ENCODE results near the gene BCAR3. TPM values are rescaled to one million over a fixed set of nuclear protein-coding genes. Genes with fewer than 3 reads are reported as not detected.
"Not testable (repeated sequence)": the region's sequence is repeated elsewhere in the genome, so short reads cannot be mapped to it uniquely, and the experiment has no call there.

The BCAR3 gene
- total RNA-seq, 2 experiments from 2014 or later, result 0.46 to 0.54 TPM

DNA sequence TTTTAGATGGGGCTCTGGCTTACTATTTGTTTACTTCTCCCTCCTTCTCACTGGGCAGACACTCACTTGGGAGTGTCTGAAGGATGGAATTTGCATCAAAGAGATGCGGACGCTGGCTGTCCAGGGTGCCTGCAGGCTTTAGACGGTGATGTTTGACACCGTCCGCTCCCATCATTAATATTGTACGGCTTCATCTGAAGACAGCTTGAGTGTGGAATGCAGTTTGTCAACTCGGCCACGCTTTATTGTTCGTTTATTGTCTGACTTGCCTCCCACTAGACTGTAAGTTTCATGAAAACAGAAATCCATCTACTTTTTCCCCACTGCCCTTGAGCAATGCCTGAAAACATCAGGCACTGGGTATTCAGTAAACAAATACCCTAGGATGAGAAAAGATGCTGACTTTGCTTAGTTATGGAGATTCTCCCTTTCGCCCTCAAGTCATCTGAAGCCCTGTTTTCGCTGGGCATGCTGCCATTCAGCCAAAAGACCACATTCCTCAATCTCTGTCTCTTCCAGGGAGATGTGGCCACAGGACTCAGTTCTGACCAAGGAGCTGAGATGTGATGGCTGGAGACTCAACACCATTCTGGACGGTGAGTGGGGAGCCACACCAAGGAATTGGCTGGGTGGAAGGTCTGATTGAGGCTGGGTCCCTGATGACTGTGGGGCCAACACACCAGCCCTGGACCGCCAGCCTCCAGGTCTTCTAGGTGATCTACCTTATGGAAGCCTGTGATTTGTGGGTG is 87.6 kb downstream of the BCAR3 start:
- no peaks in the 10 kb centered on the region for H3K9me3 Mint-ChIP-seq (ENCODE audit: low read depth)
- POLR2A ChIA-PET, result no interaction called here
- no peak overlapping the region for H3K27ac Mint-ChIP-seq
- CTCF ChIA-PET, result interaction anchor here (0.8 to 1.0 kb wide), 2 partner anchors 14 to 35 kb away, joined by 3 to 4 read pairs; no protein-coding TSS in a partner anchor
- no peak overlapping the region for H3K4me3 Mint-ChIP-seq
- intact Hi-C loops (cut with DNase I, micrococcal nuclease), result no loop called here
- no peak for ATAC-seq
- no peaks in the 10 kb centered on the region for H3K36me3 Mint-ChIP-seq (ENCODE audit: low read depth)
- H3K27me3 Mint-ChIP-seq, result no peaks in the 10 kb centered on the region
- H3K4me1 Mint-ChIP-seq, result peaks cover 6% of the 10 kb centered on the region
- no peak for DNase-seq

DNA sequence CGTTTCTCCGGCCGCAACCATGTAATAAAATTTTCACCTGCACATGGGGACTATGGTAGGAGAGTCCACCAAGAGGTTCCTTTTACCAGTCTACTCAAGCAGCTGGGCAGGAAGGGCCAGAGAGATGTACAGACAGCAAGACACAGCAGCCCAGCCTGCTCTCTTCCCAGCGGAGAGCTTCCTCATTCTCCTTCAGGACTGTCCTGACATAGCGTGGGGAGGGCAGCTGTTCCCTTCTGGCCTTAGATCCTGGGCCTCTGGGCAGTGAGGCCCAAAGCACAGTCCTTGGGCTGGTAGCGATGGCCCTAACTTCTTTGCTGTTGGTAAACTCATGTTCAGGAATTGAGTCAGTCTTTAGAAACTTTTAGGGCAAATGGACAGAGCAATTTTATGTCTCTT is 89.1 kb downstream of the BCAR3 start:
- no peak overlapping the region for H3K27ac Mint-ChIP-seq
- H3K9me3 Mint-ChIP-seq (ENCODE audit: low read depth), result no peaks in the 10 kb centered on the region
- peaks cover 12% of the 10 kb centered on the region for H3K4me1 Mint-ChIP-seq
- intact Hi-C loops (cut with DNase I, micrococcal nuclease), result no loop called here
- no peak for ATAC-seq
- no peaks in the 10 kb centered on the region for H3K36me3 Mint-ChIP-seq (ENCODE audit: low read depth)
- POLR2A ChIA-PET, result no interaction called here
- H3K27me3 Mint-ChIP-seq, result no peaks in the 10 kb centered on the region
- no peak for DNase-seq
- no peak overlapping the region for H3K4me3 Mint-ChIP-seq
- CTCF ChIA-PET, result interaction anchor here (1.0 to 1.2 kb wide), 2 partner anchors 11 to 381 kb away, joined by 3 read pairs; no protein-coding TSS in a partner anchor

DNA sequence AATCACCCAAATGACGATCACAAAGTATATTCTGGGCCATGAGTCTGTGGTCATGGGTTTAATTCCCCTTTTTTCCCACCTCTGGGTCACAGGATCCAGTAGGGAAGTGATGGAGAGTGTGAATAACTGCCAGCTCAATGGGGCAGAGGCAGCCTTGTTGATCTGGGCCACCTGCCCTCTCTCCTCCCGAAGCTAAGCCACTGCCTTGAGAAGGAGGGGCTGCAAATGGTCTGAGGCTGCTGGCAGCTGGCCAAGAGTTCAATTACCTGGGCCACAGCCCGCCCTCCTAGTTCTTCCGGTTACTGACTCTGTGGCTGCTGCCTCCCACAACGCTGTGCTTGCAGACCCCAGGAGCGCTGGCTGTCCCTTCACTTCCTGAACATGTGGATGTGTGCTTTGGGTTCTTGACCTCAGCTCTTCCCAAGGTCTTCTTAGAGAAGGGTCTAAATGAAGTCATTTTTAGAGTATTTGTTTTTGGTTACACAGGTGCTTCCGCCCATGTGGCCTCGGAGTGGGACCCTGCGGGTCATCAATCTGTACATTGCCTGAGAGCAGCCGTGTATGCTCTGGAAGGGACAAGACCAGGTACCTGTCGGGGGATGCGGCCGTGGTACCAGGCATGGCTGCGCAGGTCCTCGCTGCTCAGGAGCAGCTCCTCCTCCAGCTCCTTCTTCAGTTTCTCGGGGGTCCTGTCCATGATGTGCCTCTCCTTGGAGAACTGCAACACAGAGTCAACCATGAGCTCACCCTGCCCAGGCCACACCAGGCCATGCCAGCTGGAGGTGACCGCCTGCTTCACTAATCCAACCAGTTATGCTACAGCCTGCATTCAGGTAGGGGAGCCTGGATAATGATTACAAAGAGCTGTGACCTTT is 89.7 kb downstream of the BCAR3 start:
- Mint-ChIP-seq H3K9me3 (ENCODE audit: low read depth) (no peaks in the 10 kb centered on the region), H3K36me3 (ENCODE audit: low read depth) (no peaks in the 10 kb centered on the region), H3K4me1 (peaks cover 12% of the 10 kb centered on the region), H3K4me3 (no peak overlapping the region), H3K27ac (no peak overlapping the region), H3K27me3 (no peaks in the 10 kb centered on the region)
- CTCF ChIA-PET, result interaction anchor here (0.8 to 1.2 kb wide), 3 partner anchors 11 to 380 kb away, joined by 3 read pairs; no protein-coding TSS in a partner anchor
- no peak for ATAC-seq
- peak; percentile 25 for DNase-seq
- POLR2A ChIA-PET, result no interaction called here
- intact Hi-C loops (cut with DNase I, micrococcal nuclease), result no loop called here

GRCh38 chr1:93591291-93591675 is 90.4 kb downstream of the BCAR3 start:
- POLR2A ChIA-PET; H3K27me3 Mint-ChIP-seq; DNase-seq; H3K36me3 Mint-ChIP-seq (ENCODE audit: low read depth); H3K9me3 Mint-ChIP-seq (ENCODE audit: low read depth); H3K4me3 Mint-ChIP-seq; ATAC-seq; H3K27ac Mint-ChIP-seq; intact Hi-C loops (cut with DNase I, micrococcal nuclease): not testable (repeated sequence)
- CTCF ChIA-PET, result interaction anchor here (0.8 kb wide), 1 partner anchor 222 kb away, joined by 3 read pairs; no protein-coding TSS in a partner anchor
- peaks cover 12% of the 10 kb centered on the region for H3K4me1 Mint-ChIP-seq

DNA sequence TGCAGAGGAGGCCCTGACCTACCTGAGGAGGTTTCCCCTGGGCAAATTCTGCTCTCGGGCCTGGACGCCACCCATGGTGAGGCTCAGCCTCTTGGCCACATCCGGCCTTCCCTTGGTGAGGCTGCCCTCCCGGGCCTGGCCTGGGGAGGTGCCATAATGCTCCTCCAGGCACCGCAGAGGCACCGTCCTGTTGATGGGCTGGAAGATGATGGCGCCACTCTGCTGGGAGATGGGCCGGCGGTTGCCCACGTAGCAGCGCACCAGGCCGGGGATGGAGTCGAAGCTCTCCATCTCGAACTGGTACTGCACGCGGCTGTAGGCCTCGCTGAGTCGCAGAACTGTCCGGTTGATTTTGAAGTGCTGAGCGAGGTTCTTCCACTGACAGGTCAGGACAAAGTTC is 92.7 kb downstream of the BCAR3 start:
- POLR2A ChIA-PET, result no interaction called here
- no peak for ATAC-seq
- Mint-ChIP-seq H3K27ac (no peak overlapping the region), H3K36me3 (ENCODE audit: low read depth) (no peaks in the 10 kb centered on the region), H3K27me3 (no peaks in the 10 kb centered on the region), H3K4me1 (peaks cover 12% of the 10 kb centered on the region), H3K4me3 (no peak overlapping the region), H3K9me3 (ENCODE audit: low read depth) (no peaks in the 10 kb centered on the region)
- intact Hi-C loops (cut with DNase I, micrococcal nuclease), result no loop called here
- CTCF ChIA-PET, result no interaction called here
- DNase-seq, result no peak

DNA sequence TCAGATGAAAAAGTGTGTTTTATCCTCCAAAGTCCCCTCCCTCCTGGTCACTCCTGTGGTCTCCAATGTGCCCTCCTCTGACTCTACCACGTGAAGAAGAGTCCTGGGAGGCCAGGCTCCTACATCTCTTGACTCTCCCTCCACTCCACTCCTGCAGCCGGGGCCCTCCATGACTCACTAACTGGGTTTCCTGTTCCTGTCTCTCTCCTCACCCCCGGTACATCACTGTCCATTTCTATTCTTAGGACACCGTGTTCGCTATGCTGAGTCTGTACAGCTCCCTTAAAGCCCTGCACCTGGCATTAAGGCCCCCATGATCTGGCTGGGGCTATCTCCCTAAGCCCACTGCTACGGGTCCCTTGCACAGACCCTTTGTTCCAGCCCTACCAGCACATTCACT is 93.4 kb downstream of the BCAR3 start:
- ChIA-PET POLR2A (no interaction called here), CTCF (interaction anchor here (0.7 to 1.0 kb wide), 2 partner anchors 12 to 41 kb away, joined by 3 read pairs; no protein-coding TSS in a partner anchor)
- DNase-seq (peak; percentile 20), ATAC-seq (peak; percentile 42)
- Mint-ChIP-seq H3K27me3 (no peaks in the 10 kb centered on the region), H3K27ac (no peak overlapping the region), H3K4me1 (peaks cover 12% of the 10 kb centered on the region), H3K9me3 (ENCODE audit: low read depth) (no peaks in the 10 kb centered on the region), H3K4me3 (no peak overlapping the region), H3K36me3 (ENCODE audit: low read depth) (no peaks in the 10 kb centered on the region)
- intact Hi-C loops (cut with DNase I, micrococcal nuclease), result no loop called here

DNA sequence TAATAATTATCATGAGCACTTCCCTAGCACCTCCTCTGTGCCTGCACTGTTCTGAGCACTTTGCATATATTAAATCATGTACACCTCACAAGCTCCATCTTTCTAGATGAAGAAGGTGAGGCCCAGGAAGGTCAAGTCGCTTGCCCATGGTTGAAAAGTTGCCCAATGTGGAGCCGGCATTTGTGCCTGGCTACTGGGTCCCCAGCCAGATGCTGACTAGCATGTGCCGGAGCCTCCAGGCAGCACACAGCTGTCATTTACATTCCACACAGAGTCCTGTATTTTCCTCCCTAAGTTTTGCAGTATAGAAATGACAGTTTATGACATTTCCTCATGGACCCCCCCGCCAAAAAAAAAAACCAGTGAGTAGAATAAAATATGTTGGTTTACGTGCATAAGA is 94.3 kb downstream of the BCAR3 start:
- intact Hi-C loops (cut with DNase I, micrococcal nuclease), result no loop called here
- Mint-ChIP-seq H3K27me3 (no peaks in the 10 kb centered on the region), H3K4me1 (peaks cover 12% of the 10 kb centered on the region), H3K36me3 (ENCODE audit: low read depth) (no peaks in the 10 kb centered on the region), H3K27ac (no peak overlapping the region), H3K4me3 (no peak overlapping the region), H3K9me3 (ENCODE audit: low read depth) (no peaks in the 10 kb centered on the region)
- ATAC-seq (no peak), DNase-seq (no peak)
- ChIA-PET POLR2A (interaction anchor here (0.6 kb wide), 1 partner anchor 11 kb away, joined by 3 read pairs; no protein-coding TSS in a partner anchor), CTCF (interaction anchor here (0.6 to 1.0 kb wide), 5 partner anchors 9 to 257 kb away, joined by 3 read pairs; no protein-coding TSS in a partner anchor)

GRCh38 chr1:93585059-93585966 is 96.3 kb downstream of the BCAR3 start:
- Mint-ChIP-seq H3K36me3 (ENCODE audit: low read depth) (no peaks in the 10 kb centered on the region), H3K4me1 (peaks cover 6% of the 10 kb centered on the region), H3K4me3 (no peak overlapping the region), H3K27ac (no peak overlapping the region), H3K27me3 (no peaks in the 10 kb centered on the region), H3K9me3 (ENCODE audit: low read depth) (no peaks in the 10 kb centered on the region)
- ChIA-PET CTCF (no interaction called here), POLR2A (no interaction called here)
- intact Hi-C loops (cut with DNase I, micrococcal nuclease), result no loop called here
- DNase-seq, result no peak
- no peak for ATAC-seq

GRCh38 chr1:93584261-93585003 is 97.2 kb downstream of the BCAR3 start:
- Mint-ChIP-seq H3K4me3 (no peak overlapping the region), H3K4me1 (peaks cover 6% of the 10 kb centered on the region), H3K27me3 (no peaks in the 10 kb centered on the region), H3K36me3 (ENCODE audit: low read depth) (no peaks in the 10 kb centered on the region), H3K9me3 (ENCODE audit: low read depth) (no peaks in the 10 kb centered on the region), H3K27ac (no peak overlapping the region)
- DNase-seq (no peak), ATAC-seq (no peak)
- intact Hi-C loops (cut with DNase I, micrococcal nuclease), result no loop called here
- ChIA-PET POLR2A (no interaction called here), CTCF (interaction anchor here (1.2 kb wide), 1 partner anchor 24 kb away, joined by 3 read pairs; no protein-coding TSS in a partner anchor)

DNA sequence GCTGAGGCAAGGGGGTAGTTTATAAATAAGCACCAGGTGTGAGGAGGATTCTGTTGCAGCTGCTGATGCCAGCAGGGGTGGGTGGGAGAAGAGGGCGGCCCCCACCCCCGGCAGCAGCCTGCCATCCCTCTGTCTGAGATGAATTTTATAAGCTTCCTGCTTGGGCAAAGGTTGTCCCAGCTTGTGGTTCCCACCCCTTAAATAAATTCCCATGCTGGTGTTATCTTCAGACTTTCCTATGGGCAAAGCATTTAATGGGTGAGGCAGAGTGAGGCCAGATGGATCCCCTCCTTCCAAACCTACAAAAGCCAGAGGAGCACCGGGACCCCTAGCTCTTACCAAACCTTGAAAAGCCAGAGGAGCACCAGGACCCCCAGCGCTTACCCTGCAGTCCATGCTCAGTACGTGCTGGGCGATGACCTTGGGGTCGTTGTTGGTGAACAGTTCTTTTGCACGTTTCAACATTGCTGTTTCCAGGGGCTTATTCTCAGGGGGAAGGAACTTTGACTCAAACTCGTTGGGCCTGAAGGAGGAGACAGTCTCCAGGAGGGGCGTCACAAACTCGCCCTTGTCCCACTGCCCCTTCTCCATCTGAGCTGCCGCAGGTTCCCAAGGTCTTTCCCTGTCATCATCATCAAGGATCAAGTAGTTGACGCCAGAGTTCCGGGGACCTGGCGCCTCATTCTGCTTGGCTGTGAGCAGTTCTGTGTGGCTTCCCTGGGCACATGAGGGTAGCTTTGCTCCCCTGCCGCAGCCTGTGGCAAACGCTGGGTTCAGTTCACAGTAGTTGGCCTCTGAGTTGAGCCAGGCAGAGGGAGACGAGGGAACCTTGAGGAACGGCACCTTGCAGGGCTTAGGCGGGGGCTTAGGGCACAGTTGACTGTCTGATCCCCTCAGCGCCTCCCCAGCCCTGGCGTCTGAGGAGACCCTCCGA is 99.5 kb downstream of the BCAR3 start:
- Mint-ChIP-seq H3K36me3 (ENCODE audit: low read depth) (no peaks in the 10 kb centered on the region), H3K4me3 (no peak overlapping the region), H3K9me3 (ENCODE audit: low read depth) (no peaks in the 10 kb centered on the region), H3K27me3 (no peaks in the 10 kb centered on the region), H3K4me1 (no peaks in the 10 kb centered on the region), H3K27ac (no peak overlapping the region)
- DNase-seq (no peak), ATAC-seq (no peak)
- ChIA-PET POLR2A (no interaction called here), CTCF (interaction anchor here (1.0 to 1.6 kb wide), 2 partner anchors 37 to 232 kb away, joined by 4 to 6 read pairs; no protein-coding TSS in a partner anchor)
- intact Hi-C loops (cut with DNase I, micrococcal nuclease), result no loop called here

Data from activated CD4-positive, alpha-beta T cell treated with anti-CD3 and anti-CD28 coated beads for 36 hours (primary cell).